HG03469 (cell line): ENCODE measurements around the gene ACBD3.

ENCODE experiments used
- ATAC-seq: cut with Tn5 transposase; IDR thresholded peaks from one replicate; pipeline ENCODE4 v1.9.1; 2021; ENCODE audit warnings: mild to moderate bottlenecking, moderate library complexity, moderate number of reproducible peaks; ENCODE audit not compliant: unreplicated experiment

The ACBD3 gene

DNA sequence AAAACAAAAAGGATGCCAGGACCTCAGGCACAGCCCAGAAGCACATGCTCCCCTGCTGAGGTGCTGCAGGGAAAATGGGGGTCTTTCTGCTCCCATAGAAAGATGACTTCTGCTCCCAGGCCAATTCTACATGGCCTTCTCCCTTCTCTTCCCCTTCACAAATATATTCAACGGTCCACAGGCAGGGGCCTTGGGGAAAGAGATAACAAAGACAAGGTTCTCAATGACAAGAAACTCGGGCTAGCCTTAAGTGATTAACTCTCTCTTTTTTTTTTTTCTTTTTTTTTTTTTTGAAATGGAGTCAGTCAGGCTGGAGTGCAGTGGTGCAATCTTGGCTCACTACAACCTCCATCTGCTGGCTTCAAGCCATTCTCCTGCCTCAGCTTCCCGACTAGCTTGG, 69.9 kb downstream of the ACBD3 start:
- no peak for ATAC-seq

DNA sequence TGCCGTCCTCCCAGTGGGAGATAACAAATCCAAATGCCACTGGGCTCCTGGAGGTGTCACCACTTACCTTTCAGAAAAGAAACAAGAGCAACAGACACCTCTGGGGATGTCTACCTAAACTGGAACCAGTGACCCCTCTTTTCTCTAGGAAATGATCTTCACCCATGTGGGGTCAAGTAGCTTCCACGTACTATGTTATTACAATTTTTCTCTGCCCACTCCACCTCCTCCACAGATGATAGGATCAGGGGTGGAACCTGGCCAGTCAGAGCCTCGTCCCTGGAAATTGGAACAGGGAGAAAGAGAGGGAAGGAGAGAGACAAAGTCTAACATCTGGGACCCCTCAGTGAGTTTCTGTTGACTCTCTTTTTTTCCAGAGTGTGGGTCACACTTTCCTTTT, 73.9 kb downstream of the ACBD3 start:
- no peak for ATAC-seq

DNA sequence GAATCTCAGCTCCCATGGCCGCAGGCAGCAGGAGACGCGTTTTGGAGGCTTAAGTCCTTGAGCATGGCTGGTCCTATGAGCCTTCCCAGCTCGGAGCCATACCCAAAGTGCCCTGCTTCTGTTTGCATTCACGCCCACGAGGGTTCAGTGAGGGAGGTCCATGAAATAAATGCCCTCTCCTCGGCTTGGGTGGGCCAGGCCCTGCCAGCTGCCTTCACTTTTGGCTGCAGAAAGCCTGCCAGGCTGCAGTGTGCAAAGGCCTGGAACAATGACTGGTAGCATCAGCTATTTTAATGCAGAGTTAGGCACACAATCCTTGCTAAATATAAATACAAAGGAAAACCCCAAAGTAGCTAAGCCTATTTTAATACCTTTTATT, 74.7 kb downstream of the ACBD3 start:
- ATAC-seq, result no peak

DNA sequence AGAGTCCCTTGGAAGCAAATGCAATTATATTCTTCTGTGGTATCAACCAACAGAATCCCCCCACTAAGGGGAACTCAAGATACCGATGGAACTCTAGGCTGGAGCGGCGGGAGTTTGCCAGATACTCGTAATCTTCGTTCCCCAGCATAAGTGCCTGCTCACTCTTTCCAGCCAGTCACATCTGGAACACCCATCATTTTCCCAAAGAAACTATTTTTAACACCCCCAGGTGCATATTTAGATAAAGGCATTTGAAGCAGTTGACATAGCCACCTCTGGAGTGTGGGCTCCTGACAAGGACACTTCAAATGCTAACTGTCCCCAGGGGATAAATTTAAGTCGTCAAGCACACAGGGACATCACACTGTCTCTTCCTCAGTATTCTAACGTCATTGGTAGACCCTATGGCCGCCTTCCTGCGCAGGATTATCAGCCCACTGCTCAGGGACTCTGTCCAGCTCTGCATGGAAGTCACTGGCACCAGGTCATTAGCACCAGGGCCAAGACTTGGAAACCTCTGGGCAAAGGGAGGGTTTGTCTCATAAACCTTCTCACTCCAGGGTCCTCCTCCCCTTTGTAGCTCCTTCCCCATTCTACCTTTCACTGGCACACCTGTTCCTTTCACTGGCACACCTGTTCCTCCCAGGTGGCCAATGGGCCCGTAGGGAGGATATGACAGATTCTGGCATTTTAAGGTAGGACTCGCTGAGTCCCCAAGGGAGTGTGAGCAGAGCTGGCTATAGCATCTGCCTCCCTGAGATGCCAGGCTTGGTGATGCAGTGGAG, 75.3 kb downstream of the ACBD3 start:
- no peak for ATAC-seq

DNA sequence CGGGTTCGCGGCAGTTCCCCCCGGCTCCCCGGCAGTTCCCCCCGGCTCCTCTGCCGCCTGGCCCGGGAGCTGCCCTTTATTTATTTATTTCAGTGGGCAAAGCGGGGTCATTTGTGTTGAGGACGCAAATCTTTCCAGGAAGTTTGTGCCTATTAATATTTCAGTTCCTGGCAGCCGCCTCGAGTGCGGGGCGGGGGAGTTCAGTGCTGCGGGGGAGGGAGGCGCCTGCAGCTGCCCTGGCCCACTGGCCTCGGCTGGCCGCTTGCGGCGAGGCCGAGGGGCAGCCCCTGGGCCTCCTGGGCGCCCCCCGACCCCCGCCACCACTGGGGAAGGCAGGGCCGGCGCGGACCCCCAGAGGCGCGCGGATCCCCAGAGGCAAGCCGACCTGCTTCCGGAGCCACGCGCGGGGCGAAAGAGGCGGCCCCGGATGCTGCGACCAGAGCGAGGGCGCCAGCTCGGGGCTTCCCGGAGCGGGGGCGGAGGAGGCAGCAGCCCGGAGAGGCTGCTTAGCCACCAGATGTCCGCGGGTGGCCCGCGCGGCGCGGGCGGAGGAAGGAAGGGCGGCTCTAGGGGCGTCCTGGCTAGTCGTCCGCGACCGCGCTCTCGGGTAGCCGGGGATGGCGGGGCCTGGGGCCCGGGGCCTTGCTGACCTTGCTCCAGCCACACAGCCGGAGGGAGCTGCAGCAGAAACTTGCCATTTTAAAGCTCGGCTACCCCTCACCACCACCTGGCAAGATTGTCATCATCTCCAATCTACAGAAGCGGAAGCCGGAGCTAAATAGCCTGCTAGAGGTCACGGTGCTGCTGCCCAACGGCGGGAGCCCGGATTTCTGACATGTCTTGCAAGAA, 76.1 kb downstream of the ACBD3 start:
- peak; percentile 68 for ATAC-seq

DNA sequence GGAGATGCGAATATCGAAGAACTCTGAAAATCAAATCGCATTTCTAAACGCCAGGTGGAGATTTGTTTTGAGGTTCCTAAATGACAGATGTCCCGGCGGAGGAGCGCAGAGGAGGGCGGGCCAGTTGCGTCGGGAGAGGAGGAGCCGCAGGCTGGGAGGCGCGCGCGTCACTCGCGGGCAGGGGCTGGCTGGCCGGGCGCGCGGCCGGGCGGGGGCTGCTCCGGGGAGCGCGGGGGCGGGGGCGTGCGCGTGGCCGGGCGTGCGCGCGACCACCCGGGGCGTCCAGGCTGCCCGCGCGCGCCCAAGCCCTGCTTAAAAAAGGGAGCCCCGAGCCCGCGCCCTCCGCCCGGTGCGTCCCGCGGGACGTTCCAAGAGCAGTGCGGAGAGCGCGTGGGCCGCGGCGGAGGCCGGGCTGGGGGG, 76.7 kb downstream of the ACBD3 start:
- peak; percentile 37 for ATAC-seq

DNA sequence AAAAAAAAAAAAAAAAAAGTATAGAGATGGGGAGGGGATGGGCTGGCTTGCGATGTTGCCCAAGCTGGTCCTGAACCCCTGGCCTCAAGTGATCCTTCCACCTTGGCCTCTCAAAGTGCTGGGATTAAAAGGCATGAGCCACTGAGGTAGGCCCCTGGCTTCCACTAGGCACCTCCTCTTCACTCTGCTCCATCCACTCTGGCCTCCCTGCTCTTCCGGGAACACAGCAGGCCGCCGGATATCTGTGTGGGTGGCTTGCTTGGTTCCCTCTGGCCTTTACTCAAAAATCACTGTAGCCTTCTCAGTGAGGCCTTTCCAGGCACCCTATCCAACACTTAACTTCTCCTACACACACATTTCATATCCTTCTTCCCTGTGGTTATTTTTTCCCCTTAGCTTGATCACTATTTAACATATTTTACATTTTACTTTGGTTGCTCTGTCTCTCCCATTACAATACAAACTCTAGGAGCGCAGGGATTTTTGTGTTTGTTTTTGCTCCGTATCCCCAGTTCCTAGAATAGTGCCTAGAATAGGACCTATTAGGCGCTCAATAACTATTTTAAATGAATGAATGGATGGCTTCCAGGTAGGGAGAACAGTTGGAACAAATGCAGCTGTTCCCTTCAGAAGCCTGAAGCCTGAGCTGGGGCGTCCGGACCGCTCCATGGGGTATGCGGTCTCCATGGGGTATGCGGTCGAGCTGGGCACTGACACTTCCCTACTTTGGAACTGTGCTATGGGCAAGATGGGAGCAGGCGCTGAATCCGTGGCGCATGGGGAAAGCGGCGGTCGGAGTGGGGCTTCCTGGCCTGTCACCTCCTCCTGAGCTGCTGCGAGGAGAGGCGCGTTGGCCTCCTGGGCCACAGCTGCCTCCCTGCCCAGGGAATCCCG, 77.4 kb downstream of the ACBD3 start:
- no peak for ATAC-seq

DNA sequence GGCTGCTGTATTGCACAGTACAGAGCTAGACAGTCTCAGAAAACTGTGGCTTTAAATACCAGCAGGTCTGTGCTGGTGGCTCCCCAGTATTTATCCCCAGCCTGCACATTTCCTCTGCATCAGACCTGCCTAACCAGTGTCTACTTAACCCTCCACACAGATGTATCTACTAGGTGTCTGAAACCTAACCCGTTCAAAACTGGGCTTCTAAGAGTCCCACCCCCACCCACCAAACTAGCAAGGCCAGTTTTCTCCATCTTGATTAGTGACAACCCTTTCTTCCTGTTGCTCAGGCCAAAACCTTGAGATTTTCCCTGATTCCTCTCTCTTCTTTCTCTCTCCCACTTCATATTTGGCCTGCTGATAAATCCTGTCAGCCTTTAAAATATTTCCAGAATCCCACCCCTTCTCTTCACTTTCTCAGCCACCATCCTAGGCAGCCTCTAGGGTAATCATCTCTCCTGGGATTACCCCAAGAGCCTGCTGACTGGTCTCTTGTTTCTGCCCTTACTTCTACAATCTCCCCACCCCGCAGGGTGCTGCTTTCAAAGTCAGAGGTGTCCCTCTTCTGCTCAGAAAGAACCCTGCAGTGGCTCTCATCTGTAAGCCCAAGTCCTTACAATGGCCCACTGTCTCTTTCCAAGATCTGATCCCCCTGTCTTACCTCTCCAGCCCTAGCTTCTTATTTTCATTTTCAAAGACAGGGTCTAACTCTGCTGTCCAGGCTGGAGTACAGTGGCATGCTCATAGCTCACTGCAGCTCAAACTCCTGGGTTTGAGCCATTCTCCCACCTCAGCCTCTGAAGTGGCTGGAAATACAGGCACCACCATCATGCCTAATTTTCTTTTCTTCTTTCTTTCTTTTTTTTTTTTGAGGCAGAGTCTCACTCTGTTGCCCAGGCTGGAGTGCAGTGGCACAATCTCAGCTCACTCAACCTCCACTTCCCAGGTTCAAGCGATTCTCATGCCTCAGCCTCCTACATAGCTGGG, 78.8 kb downstream of the ACBD3 start:
- no peak for ATAC-seq

DNA sequence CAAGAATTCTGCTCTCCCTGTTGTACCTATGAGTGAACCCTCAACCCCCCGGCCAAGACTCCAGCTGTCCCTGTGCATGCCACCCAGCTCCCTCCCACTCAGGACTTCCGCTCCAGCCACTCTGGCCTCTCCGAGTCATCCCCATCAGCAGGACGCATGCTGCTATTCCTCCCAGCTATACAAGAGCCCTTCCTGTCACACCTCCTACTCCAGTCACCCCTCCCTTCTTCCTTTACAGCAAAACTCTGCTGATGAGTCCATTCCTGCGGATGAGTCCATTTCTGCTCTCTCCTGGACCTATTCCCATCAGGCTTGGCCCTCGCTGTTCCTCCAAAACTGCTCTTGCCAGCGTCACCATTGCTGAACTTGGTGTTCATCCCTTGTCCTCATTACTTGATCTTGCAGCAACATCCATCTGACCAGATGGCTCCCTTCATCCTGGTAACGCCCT, 81.8 kb downstream of the ACBD3 start:
- ATAC-seq, result no peak

DNA sequence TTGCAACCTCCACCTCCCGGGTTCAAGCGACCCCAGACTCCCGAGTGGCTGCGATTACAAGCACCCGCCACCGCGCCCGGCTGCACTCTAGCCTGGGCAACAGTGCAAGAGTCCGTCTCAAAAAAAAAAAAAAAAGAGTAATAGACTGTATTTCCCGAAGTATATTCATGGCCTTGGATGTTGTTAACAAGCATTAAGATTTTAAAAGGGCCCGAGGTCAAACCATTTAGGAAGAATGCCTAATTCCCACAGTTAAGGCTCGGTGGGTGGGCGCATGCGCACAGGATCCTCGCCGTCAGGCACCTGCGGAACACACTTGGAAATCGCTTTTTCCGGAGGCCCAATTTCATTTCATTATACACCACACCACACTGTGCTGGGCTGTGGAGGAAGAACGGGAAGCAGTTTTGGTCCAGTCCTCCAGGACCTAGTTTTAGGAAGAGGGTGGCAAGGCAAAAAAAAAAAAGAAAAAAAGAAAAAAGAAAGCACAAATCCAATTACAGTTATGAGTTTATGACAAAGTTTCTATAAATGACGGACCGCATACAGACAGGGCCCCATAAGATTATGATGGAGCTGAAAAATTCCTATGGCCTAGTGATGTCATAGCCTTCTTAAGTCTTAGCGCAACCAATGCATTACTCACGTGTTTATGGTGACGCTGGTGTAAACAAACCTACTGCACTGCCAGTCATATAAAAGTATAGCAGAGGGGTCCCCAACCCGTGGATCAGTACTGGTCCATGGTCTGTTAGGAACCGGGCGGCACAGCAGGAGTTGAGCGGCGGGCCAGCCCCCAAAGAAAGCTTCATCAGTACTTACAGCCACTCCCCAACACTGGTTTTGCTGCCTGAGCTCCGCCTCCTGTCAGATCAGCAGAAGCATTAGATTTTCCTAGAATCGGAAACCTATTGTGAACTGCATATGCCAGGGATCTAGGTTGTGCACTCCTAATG, 85.8 kb downstream of the ACBD3 start:
- no peak for ATAC-seq

DNA sequence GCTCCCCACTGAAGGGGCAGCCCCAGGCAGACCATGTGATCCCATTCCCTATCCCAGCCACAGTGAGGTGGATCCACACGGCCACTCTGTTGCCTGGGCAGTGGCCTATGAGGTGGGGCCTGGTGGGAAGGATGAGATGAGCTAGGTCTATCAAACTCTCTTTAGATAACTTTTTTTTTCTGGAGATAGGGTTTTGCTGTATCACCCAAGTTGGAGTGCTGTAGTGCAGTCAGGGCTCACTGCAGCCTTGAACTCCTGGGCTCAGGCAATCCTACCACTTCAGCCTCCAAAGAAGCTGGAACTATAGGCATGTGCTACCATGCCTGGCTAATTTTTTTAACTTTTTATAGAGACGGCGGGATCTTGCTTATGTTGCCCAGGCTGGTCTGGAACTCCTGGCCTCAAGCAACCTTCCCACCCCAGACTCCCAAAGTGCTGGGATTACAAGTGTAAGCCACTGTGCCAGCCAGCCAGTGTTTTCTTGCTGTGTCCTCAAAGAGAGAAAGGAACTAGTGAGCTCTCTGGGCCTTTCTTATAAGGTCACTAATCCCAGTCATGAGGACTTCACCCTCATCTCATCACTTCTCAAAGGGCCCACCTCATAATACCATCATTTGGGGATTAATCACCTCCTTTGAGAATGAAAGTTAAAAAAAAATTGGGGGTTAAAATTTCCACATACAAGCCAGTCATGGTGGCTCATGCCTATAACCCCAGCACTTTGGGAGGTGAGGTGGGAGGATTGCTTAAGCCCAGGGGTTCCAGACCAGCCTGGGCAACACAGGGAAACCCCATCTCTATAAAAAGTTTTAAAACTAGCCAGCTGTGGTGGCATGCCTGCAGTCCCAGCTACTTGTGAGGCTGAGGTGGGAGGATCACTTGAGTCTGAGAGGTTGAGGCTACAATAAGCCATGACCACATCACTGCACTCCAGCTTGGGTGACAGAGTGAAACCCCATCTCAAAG, 87.4 kb downstream of the ACBD3 start:
- no peak for ATAC-seq

DNA sequence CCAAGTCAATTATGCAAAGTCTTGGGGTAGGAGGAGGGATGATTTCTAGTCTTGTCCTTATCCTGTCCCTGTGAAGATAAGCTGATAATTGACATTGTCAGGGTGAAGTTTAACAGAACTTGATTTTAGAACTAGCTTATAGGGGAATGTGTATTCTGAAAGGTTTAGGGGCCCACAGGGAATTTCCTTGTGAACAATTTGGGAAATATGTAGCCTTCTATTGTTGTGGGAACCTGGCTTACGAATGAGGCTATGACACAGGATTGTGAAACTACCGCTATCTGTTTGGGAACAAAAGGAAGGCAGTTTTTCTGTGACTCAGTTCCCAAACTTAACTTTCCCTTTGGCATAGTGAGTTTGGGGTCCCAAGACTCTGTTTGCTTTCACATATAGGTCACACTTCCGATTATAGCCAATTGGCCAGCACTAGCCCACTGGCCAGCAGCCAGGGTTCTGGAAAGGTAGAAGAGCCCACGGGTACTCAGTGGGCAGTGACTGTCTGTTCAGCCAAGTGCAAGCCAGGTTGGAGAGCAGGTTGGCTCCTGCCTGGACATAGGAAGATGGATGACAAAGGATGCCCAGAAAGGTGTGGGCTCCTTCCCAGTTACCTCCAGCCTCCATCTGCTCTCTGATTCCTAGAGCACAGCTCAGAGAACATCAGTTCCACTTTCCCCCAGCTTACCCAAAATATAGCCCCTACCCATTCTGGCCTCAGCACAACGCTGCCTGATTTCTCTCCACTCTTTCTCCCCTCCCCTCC, 88.5 kb downstream of the ACBD3 start:
- ATAC-seq, result no peak

DNA sequence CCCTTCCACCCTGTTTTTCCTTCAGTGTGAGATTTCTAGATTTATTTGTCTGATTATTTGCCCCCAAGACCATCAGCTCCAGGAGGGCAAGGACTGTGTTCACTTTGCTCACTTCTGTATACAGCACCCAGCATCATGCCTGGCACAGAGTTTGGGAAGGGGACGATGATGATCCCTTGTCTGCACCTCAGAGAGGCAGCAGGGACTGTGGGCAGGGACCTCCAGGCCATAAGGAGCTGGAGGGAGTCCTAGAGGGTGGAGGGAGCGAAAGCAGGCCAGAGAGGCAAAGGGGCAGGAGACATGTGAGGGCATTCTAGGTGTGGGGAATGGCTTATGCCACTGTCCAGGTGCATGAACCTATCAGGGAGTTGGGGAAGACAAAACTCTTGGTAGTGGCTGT, 91.3 kb downstream of the ACBD3 start:
- no peak for ATAC-seq
